Measurements from ENCODE around the gene FAR1. TPM values are rescaled to one million over a fixed set of nuclear protein-coding genes. Genes with fewer than 3 reads are reported as not detected.

FAR1 gene
- total RNA-seq, 4 donors from 2014 or later, result 8.0 to 17.0 (median 13.5) TPM

DNA sequence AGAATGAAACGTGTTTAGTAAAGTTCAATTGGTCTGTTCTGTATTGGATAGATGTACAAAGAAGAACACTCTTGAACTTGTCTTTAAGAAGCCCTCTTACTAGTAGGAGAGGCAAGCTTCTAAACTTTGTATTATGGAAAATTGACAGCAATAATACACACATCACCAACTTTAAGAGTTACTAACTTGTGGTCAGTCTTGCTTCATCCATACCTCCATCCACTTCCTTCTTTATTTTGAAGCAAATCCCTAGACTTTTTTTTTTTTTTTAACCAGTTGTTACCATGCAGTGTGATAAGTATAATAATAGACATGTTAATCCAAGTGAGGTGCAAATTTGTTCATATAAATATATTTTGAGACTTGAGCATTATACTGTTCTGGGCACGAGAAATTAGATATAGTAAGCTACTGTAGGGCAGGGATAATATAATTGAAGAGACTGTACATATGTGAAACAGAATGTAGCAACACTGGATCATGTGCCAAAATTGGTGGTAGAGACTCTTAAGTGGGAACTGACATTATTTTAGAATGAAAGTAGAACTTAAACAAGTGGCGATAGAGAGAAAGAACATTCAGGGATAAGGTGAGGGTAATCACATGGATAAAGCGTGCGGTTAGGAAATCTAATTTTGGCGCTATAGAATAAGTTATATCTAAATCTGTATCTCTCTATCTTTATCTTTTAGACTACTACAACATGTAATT lies 6.5 kb downstream of the FAR1 start:
- intact Hi-C loops (cut with DNase I; ENCODE audit: low total_unique reads), result no loop called here
- DNase-seq (ENCODE audit: low spot score in 2 of 2), result no peak
- no peak overlapping the region for H3K4me3 ChIP-seq (ENCODE audit: low read depth, poor library complexity, severe bottlenecking)
- 76 to 86% methylated on average over 6 of the region's 6 CpGs for WGBS, 2 donors
- no peak for TF ChIP-seq POLR2A (IDR thresholded peaks at IDR 0.05)
- TF ChIP-seq, protein P1, sequence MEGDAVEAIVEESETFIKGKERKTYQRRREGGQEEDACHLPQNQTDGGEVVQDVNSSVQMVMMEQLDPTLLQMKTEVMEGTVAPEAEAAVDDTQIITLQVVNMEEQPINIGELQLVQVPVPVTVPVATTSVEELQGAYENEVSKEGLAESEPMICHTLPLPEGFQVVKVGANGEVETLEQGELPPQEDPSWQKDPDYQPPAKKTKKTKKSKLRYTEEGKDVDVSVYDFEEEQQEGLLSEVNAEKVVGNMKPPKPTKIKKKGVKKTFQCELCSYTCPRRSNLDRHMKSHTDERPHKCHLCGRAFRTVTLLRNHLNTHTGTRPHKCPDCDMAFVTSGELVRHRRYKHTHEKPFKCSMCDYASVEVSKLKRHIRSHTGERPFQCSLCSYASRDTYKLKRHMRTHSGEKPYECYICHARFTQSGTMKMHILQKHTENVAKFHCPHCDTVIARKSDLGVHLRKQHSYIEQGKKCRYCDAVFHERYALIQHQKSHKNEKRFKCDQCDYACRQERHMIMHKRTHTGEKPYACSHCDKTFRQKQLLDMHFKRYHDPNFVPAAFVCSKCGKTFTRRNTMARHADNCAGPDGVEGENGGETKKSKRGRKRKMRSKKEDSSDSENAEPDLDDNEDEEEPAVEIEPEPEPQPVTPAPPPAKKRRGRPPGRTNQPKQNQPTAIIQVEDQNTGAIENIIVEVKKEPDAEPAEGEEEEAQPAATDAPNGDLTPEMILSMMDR (IDR thresholded peaks at IDR 0.05), result no peak

DNA sequence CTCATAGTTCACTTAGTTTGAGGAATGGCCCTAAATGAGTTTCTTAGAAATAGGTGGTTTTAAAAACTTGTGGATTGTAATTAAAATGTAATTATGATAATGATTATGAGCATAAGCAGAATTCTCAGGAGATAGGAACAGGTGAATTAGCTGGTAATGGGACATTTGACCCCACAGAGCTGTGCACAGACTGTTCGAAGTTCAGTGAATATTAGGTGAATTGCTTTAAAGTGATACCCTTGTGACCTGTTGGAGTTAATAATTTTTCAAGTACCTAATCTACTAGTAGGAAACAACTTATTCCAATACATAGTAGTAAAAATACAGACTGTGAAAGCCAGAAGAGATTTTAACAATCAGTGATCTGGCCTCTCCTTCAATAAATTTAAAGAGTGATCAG lies 8.1 kb downstream of the FAR1 start:
- 92 to 94% methylated on average over 1 of the region's 1 CpG for WGBS, 2 donors
- no peak for DNase-seq (ENCODE audit: low spot score in 2 of 2)
- TF ChIP-seq, protein P1 (IDR thresholded peaks at IDR 0.05), result no peak
- no peak for TF ChIP-seq POLR2A (IDR thresholded peaks at IDR 0.05)
- no peak overlapping the region for H3K4me3 ChIP-seq (ENCODE audit: low read depth, poor library complexity, severe bottlenecking)
- intact Hi-C loops (cut with DNase I; ENCODE audit: low total_unique reads), result no loop called here

DNA sequence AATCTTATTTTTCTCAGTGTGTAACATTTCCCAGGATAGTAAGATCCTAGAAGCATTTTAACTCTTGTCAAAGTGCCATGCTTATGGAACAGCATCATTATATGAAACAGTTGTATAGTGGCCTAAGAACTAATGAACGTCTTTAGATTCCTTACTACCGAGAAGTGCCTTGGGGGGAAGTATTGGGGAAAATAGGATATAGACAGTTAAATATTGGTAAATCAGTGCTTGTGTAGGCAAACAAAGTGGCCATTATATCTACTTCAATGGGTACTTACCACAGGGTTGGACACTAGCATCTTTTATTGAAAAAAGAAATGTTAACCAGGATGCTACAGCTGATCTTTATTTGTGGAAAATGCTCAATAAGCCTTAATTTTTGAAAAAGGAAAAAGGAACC lies 11.3 kb downstream of the FAR1 start:
- WGBS, 2 donors, result 82 to 91% methylated on average over 2 of the region's 2 CpGs
- TF ChIP-seq, protein P1 (IDR thresholded peaks at IDR 0.05), result no peak
- TF ChIP-seq POLR2A (IDR thresholded peaks at IDR 0.05), result no peak

DNA sequence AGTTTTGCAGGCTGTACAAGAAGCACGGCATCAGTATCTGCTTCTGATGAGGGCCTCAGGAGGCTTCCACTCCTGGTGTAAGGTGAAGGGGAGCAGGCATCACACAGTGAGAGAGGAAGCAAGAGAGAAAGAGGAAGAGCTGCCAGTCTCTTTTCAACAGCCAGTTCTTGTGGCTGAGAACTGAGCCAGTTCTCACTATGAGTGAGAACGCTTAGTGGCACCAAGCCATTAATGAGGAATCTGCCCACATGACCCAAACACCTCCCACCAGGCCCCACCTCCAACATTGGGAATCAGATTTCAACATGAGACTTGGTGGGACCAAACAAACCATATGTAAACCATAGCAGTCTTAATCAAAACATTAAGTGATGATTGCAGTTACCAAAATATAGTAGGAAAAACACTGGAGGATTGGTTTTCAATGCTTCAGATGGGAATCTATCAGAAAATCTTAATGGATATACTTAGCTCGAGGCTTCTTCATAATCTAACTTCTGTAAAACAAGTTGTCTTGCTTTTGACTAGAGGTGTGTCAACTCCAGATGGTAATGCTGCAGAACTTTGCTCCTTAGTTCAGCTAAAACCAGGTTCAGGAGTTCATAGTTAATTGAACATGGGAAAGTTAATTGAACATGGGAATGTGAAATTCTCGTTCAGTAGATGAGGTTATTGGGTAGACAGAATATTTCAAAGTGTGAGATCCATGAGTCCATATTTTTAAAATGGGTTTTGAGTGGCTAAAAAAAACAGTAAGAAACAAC lies 12.2 kb downstream of the FAR1 start:
- WGBS, 2 donors, result 60 to 65% methylated on average over 4 of the region's 4 CpGs
- intact Hi-C loops (cut with DNase I; ENCODE audit: low total_unique reads), result loop anchor here (1.0 kb wide), 1 partner anchor 19 kb away; no protein-coding TSS in a partner anchor
- no peak for TF ChIP-seq POLR2A (IDR thresholded peaks at IDR 0.05)
- TF ChIP-seq, protein P1 (IDR thresholded peaks at IDR 0.05), result no peak

More for the DNA sequence above, 11.3 kb downstream of the FAR1 start:
- intact Hi-C loops (cut with DNase I; ENCODE audit: low total_unique reads), result no loop called here
- no peak for DNase-seq (ENCODE audit: low spot score in 2 of 2)
- no peak overlapping the region for H3K4me3 ChIP-seq (ENCODE audit: low read depth, poor library complexity, severe bottlenecking)

DNA sequence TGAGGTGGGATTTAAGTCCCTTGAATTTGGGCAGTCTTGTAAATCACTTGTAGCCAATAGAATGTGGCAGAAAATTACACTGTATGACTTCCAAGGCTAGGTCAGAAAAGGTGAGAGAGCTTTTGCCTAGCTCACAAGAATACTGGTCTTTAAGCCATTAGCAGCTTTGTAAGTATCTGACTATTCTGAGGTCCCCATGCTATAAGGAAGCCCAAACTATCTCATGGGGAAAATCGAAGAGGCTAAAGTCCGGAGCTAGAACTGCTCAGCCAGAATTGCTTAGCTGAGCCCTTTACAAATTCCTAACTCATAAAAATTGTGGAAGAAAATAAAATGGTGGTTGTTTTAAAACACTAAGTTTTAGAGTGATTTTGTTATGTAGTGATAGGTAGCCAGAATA lies 13.0 kb downstream of the FAR1 start:
- intact Hi-C loops (cut with DNase I; ENCODE audit: low total_unique reads), result loop anchor here (1.0 kb wide), 1 partner anchor 20 kb away; no protein-coding TSS in a partner anchor
- TF ChIP-seq POLR2A (IDR thresholded peaks at IDR 0.05), result no peak
- TF ChIP-seq, protein P1 (IDR thresholded peaks at IDR 0.05), result no peak
- no peak for DNase-seq (ENCODE audit: low spot score in 2 of 2)
- 89 to 93% methylated on average over 2 of the region's 2 CpGs for WGBS, 2 donors
- no peak overlapping the region for H3K4me3 ChIP-seq (ENCODE audit: low read depth, poor library complexity, severe bottlenecking)

More for the DNA sequence above, 12.2 kb downstream of the FAR1 start:
- H3K4me3 ChIP-seq (ENCODE audit: low read depth, poor library complexity, severe bottlenecking), result no peak overlapping the region
- no peak for DNase-seq (ENCODE audit: low spot score in 2 of 2)
